Mesenchymal stem cell (in vitro differentiated cells and primary cell): ENCODE data around the gene TMEM82.

Experiments used
- DNase-seq: peaks from one replicate; pipeline ENCODE4 v3.0.0-alpha.2; 2013
- H2AFZ ChIP-seq: one replicate; pipeline ENCODE4 v1.6.1; 2013; ENCODE audit warnings: low read depth, mild to moderate bottlenecking, control low read depth, inconsistent platforms, low read length, moderate library complexity
- H2AK5ac ChIP-seq: 2 replicates; pipeline ENCODE4 v1.6.1; 2013; ENCODE audit warnings: low read length, moderate library complexity, mild to moderate bottlenecking, inconsistent platforms; ENCODE audit not compliant: severe bottlenecking
- H2BK120ac ChIP-seq: one replicate; pipeline ENCODE4 v1.6.1; 2013; ENCODE audit warnings: low read depth, mild to moderate bottlenecking, inconsistent platforms, low read length, moderate library complexity
- H2BK12ac ChIP-seq, 2 experiments: one replicate each; pipeline ENCODE4 v1.6.1; 2013; ENCODE audit warnings: inconsistent platforms in 2 of 2, low read length in 2 of 2, mild to moderate bottlenecking in 2 of 2, moderate library complexity in 2 of 2, control low read depth in 1 of 2
- H2BK15ac ChIP-seq: one replicate; pipeline ENCODE4 v1.6.1; 2013; ENCODE audit warnings: mild to moderate bottlenecking, low read depth, inconsistent platforms; ENCODE audit not compliant: poor library complexity, severe bottlenecking
- H2BK5ac ChIP-seq: 2 replicates; pipeline ENCODE4 v1.6.1; 2013; ENCODE audit warnings: low read depth, mild to moderate bottlenecking, low read length, control low read depth, inconsistent platforms; ENCODE audit not compliant: poor library complexity, severe bottlenecking
- H3K14ac ChIP-seq, 2 experiments: one replicate each; pipeline ENCODE4 v1.6.1; 2013; ENCODE audit warnings: inconsistent platforms in 2 of 2, low read length in 2 of 2, control low read depth in 1 of 2, mild to moderate bottlenecking in 1 of 2, moderate library complexity in 1 of 2
- H3K18ac ChIP-seq, 2 experiments: one replicate each; pipeline ENCODE4 v1.6.1; 2013; ENCODE audit warnings: inconsistent platforms in 2 of 2, low read length in 2 of 2, control low read depth in 1 of 2, low read depth in 1 of 2, mild to moderate bottlenecking in 1 of 2
- H3K23ac ChIP-seq, 2 experiments: one replicate each; pipeline ENCODE4 v1.6.1; 2013; ENCODE audit warnings: inconsistent platforms in 2 of 2, low read length in 2 of 2, mild to moderate bottlenecking in 2 of 2, moderate library complexity in 2 of 2, control low read depth in 1 of 2
- H3K27ac ChIP-seq: 2 replicates; pipeline ENCODE4 v1.5.1; 2013; ENCODE audit warnings: mild to moderate bottlenecking, moderate library complexity, low read length, control low read depth, inconsistent platforms; ENCODE audit not compliant: poor library complexity, severe bottlenecking
- H3K27me3 ChIP-seq, 2 experiments: 2 replicates each; pipeline versions ENCODE4 v1.6.1 to v1.7.0; 2013; ENCODE audit warnings: low read length in 2 of 2, mild to moderate bottlenecking in 2 of 2, moderate library complexity in 2 of 2, control low read depth in 1 of 2, inconsistent platforms in 1 of 2; ENCODE audit not compliant: control insufficient read depth in 1 of 2, insufficient read depth in 1 of 2
- H3K36me3 ChIP-seq, 2 experiments: 2 replicates each; pipeline versions ENCODE4 v1.6.1 to v1.7.0; 2013; ENCODE audit warnings: low read length in 2 of 2, control low read depth in 1 of 2, inconsistent platforms in 1 of 2, low read depth in 1 of 2, mild to moderate bottlenecking in 1 of 2; ENCODE audit not compliant: insufficient read depth in 2 of 2, control insufficient read depth in 1 of 2
- H3K4ac ChIP-seq, 2 experiments: one replicate each; pipeline ENCODE4 v1.6.1; 2013; ENCODE audit warnings: inconsistent platforms in 2 of 2, low read length in 2 of 2, mild to moderate bottlenecking in 2 of 2, moderate library complexity in 2 of 2, control low read depth in 1 of 2, low read depth in 1 of 2
- H3K4me1 ChIP-seq: 2 replicates; pipeline ENCODE4 v1.6.1; 2013; ENCODE audit warnings: low read depth, low read length, control low read depth; ENCODE audit not compliant: control insufficient read depth, insufficient read depth
- H3K4me2 ChIP-seq: 2 replicates; pipeline ENCODE4 v1.6.1; 2013; ENCODE audit warnings: low read length, mild to moderate bottlenecking, inconsistent platforms; ENCODE audit not compliant: poor library complexity, severe bottlenecking
- H3K4me3 ChIP-seq, 2 experiments: 2 replicates each; pipeline versions ENCODE4 v1.5.1 to v1.7.0; 2013; ENCODE audit warnings: low read length in 2 of 2, mild to moderate bottlenecking in 2 of 2, control low read depth in 1 of 2, low read depth in 1 of 2; ENCODE audit not compliant: insufficient read depth in 1 of 2
- H3K79me1 ChIP-seq: replicated peaks from 2 replicates; pipeline ENCODE4 v1.6.1; 2013; ENCODE audit warnings: mild to moderate bottlenecking, control low read depth, low read length, inconsistent platforms; ENCODE audit not compliant: poor library complexity, severe bottlenecking
- H3K9ac ChIP-seq: 2 replicates; pipeline ENCODE4 v1.7.0; 2013; ENCODE audit warnings: mild to moderate bottlenecking, low read length, moderate library complexity
- H3K9me3 ChIP-seq: 2 replicates; pipeline ENCODE4 v1.7.0; 2013; ENCODE audit warnings: mild to moderate bottlenecking, low read length; ENCODE audit not compliant: control insufficient read depth
- H4K8ac ChIP-seq: one replicate; pipeline ENCODE4 v1.6.1; 2013; ENCODE audit warnings: inconsistent platforms, mild to moderate bottlenecking, low read length, moderate library complexity
- H4K91ac ChIP-seq: one replicate; pipeline ENCODE4 v1.6.1; 2013; ENCODE audit warnings: mild to moderate bottlenecking, low read length, inconsistent platforms
- WGBS: methylation state at CpG from one replicate; pipeline ENCODE4 v1.1.7; 2013; ENCODE audit warnings: mixed read lengths; 5-methylcytosine and 5-hydroxymethylcytosine counted together

Gene TMEM82

GRCh38 chr1:15739745-15740144, 2.6 kb upstream of the TMEM82 start:
- Histone ChIP-seq H3K27ac (no peak overlapping the region), H3K79me1 (no peaks in the 10 kb centered on the region), H2AK5ac (no peak overlapping the region), H4K8ac (no peak overlapping the region), H3K4ac (no peak overlapping the region), H3K4me1 (peaks cover 12% of the 10 kb centered on the region), H2AFZ (no peak overlapping the region), H3K36me3 (peaks cover 9 to 27% of the 10 kb centered on the region in 2 experiments), H4K91ac (no peak overlapping the region), H2BK5ac (no peak overlapping the region), H3K4me2 (no peak overlapping the region), H2BK12ac (no peak overlapping the region), H3K14ac (no peak overlapping the region), H3K9me3 (no peaks in the 10 kb centered on the region), H2BK120ac (no peak overlapping the region), H3K9ac (no peak overlapping the region), H3K4me3 (no peak overlapping the region), H3K18ac (no peak overlapping the region), H3K27me3 (no peaks in the 10 kb centered on the region), H3K23ac (no peak overlapping the region), H2BK15ac (no peak overlapping the region)
- no peak for DNase-seq
- WGBS, result 80% methylated on average over 7 of the region's 7 CpGs

DNA sequence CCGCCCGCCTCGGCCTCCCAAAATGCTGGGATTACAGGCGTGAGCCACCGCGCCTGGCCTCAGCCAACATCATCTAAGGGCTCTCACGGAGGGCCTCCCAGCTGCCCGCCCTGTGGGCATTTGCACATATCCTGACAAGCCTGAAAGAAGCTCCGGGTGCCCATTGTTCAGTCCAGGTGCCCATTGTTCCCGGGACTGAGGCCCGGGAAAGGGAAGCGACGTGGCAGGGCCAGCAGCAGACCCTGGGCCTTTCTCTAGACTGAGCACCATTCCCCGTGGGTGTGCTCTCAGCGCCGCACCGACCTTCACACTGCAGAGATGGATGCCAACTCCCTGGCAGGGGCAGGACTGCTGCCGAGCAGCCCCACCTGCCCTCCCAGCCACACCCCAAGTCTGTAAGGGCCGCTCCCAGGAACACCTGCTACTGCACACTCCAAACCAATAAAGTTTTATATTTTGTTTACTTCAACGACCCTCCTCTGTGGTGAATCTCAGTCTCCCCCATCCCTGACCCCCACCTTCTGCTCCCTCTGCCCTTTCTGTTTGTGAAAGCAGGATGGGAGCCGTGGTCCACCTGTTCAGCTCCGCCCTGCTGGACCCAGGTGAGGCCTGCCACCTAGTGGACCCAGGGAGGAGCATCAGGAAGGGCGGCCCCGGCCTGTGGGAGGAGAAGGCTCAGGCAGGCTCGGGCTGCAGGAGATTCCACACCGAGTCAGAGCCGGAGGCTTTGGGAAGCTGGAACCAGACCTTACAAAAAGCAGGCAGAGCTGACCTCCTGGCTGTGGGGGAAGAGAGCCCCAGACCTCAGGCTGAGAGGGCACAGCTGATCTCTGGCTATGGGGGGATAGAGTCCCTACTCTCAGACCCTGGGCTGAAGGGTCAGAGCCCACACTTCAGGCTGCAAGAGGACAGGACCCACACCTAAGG, 1.1 kb upstream of the TMEM82 start:
- Histone ChIP-seq H3K23ac (no peak overlapping the region), H3K9ac (no peak overlapping the region), H3K79me1 (no peaks in the 10 kb centered on the region), H3K4me1 (peaks cover 11% of the 10 kb centered on the region), H2AK5ac (no peak overlapping the region), H3K27ac (no peak overlapping the region), H4K8ac (no peak overlapping the region), H3K4me2 (no peak overlapping the region), H4K91ac (no peak overlapping the region), H3K4me3 (no peak overlapping the region), H3K4ac (no peak overlapping the region), H2BK120ac (no peak overlapping the region), H3K14ac (no peak overlapping the region), H3K9me3 (no peaks in the 10 kb centered on the region), H2BK5ac (no peak overlapping the region), H2AFZ (no peak overlapping the region), H3K36me3 (peaks cover 0 to 12% of the 10 kb centered on the region in 2 experiments), H2BK15ac (no peak overlapping the region), H3K27me3 (no peaks in the 10 kb centered on the region), H2BK12ac (no peak overlapping the region), H3K18ac (no peak overlapping the region)
- peak; percentile 60 for DNase-seq
- 60% methylated on average over 27 of the region's 27 CpGs for WGBS

GRCh38 chr1:15744122-15744679, 1.9 kb downstream of the TMEM82 start:
- Histone ChIP-seq H3K36me3 (peaks cover 0 to 5% of the 10 kb centered on the region in 2 experiments), H3K23ac (no peak overlapping the region), H2BK15ac (no peak overlapping the region), H4K91ac (peak overlapping the region; percentile 67), H2BK5ac (no peak overlapping the region), H3K4me3 (no peak overlapping the region), H2AFZ (no peak overlapping the region), H3K27ac (no peak overlapping the region), H3K9me3 (no peaks in the 10 kb centered on the region), H3K4ac (no peak overlapping the region), H3K4me2 (no peak overlapping the region), H4K8ac (no peak overlapping the region), H3K9ac (no peak overlapping the region), H2AK5ac (peak overlapping the region; percentile 15), H3K14ac (peak overlapping the region in 1 of 2 experiments; percentile 58), H3K18ac (peak overlapping the region in 1 of 2 experiments; percentile 42), H3K27me3 (no peaks in the 10 kb centered on the region), H2BK12ac (peak overlapping the region in 1 of 2 experiments; percentile 56), H2BK120ac (no peak overlapping the region), H3K4me1 (peaks cover 6% of the 10 kb centered on the region), H3K79me1 (no peaks in the 10 kb centered on the region)
- 94% methylated on average over 30 of the region's 30 CpGs for WGBS
- DNase-seq, result no peak

GRCh38 chr1:15747378-15747777, 5.1 kb downstream of the TMEM82 start:
- peaks cover 0 to 5% of the 10 kb centered on the region in 2 experiments for H3K36me3 ChIP-seq
- H4K8ac ChIP-seq, result peak overlapping the region; percentile 62
- H2BK12ac ChIP-seq, result peak overlapping the region in 1 of 2 experiments; percentile 18
- no peak for DNase-seq
- no peaks in the 10 kb centered on the region for H3K9me3 ChIP-seq
- peak overlapping the region in 1 of 2 experiments; percentile 33 for H3K18ac ChIP-seq
- H3K23ac ChIP-seq, result no peak overlapping the region
- no peak overlapping the region for H3K9ac ChIP-seq
- no peak overlapping the region for H3K4me3 ChIP-seq
- no peaks in the 10 kb centered on the region for H3K27me3 ChIP-seq
- no peak overlapping the region for H2BK15ac ChIP-seq
- H3K79me1 ChIP-seq, result no peaks in the 10 kb centered on the region
- H3K14ac ChIP-seq, result no peak overlapping the region
- H2AK5ac ChIP-seq, result no peak overlapping the region
- no peak overlapping the region for H3K27ac ChIP-seq
- H4K91ac ChIP-seq, result peak overlapping the region; percentile 71
- H2AFZ ChIP-seq, result peak overlapping the region; percentile 67
- WGBS, result 68% methylated on average over 6 of the region's 8 CpGs
- no peak overlapping the region for H3K4me2 ChIP-seq
- H3K4ac ChIP-seq, result no peak overlapping the region
- H2BK120ac ChIP-seq, result no peak overlapping the region
- H2BK5ac ChIP-seq, result no peak overlapping the region
- peaks cover 6% of the 10 kb centered on the region for H3K4me1 ChIP-seq
